ENCODE data around the gene SMIM33. TPM values are rescaled to one million over a fixed set of nuclear protein-coding genes. Genes with fewer than 3 reads are reported as not detected.
A peak's percentile ranks its signal among the peaks of the same experiment; 100 is the strongest.
"Not testable (repeated sequence)": the region's sequence is repeated elsewhere in the genome, so short reads cannot be mapped to it uniquely, and the experiment has no call there.

SMIM33 gene
- total and polyA plus RNA-seq, 2 experiments from 2014 or later = not detected

DNA sequence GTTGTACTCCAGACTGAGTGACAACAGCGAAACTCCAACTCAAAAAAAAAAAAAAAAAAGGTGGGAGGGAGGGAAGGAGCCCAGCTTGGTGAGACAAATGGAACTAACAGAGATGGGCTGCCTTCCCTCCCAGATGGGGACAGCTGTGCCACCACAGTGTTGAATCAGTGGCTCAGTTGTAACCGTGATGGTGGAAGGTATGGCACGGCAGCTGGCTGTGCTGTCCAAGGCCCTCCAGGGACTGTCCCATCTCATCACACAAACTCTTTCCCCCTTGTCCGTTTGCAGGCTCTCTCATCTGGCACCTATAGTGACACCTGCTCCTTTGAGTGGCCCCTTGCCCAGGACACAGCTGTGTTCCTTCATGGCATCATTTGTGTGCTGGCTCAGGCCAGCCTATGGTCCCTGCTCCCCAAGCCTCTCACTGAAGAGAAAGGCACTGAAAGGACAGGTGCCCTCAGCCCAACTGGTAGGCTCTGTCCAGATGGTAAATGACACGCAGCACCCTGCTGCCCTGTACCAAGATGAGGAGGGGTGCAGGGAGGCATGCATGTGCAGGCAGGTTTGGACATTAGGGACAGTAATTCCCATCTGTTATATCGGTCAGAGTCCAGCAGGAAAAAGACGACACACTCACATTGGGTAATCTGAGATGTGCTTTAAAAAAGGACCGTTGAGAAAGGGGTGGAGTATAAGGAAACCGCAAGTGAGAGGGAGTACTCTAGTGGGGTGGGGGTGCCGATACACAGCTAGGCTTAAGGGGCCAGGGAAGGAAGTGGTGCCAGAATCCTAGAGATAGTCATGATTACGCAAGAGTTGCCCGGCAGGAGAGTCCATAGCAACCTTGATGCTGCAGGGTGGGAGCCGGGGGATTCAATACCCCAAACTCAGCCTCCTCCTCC lies 4.3 kb downstream of the SMIM33 start:
- Histone ChIP-seq H3K36me3 (no peaks in the 10 kb centered on the region), H3K4me3 (no peak overlapping the region), H3K9me3 (ENCODE audit: low read depth) (no peaks in the 10 kb centered on the region), H3K27me3 (no peaks in the 10 kb centered on the region), H3K4me1 (ENCODE audit: low read depth) (peaks cover 39% of the 10 kb centered on the region), H3K27ac (peak overlapping the region; percentile 43)
- peak in 1 of 2 donors; percentile 94 for DNase-seq (ENCODE audit: low read depth in 1 of 2, low spot score in 1 of 2)
- no peak for TF ChIP-seq CTCF (IDR thresholded peaks at IDR 0.05; ENCODE audit: low read depth, low read length)

GRCh38 chr5:139475865-139476617 lies 5.2 kb downstream of the SMIM33 start:
- Histone ChIP-seq H3K9me3 (ENCODE audit: low read depth) (no peaks in the 10 kb centered on the region), H3K4me3 (no peak overlapping the region), H3K36me3 (no peaks in the 10 kb centered on the region), H3K27me3 (no peaks in the 10 kb centered on the region), H3K27ac (no peak overlapping the region), H3K4me1 (ENCODE audit: low read depth) (peaks cover 45% of the 10 kb centered on the region)
- no peak for TF ChIP-seq CTCF (IDR thresholded peaks at IDR 0.05; ENCODE audit: low read depth, low read length)
- no peak for DNase-seq (ENCODE audit: low read depth in 1 of 2, low spot score in 1 of 2)

DNA sequence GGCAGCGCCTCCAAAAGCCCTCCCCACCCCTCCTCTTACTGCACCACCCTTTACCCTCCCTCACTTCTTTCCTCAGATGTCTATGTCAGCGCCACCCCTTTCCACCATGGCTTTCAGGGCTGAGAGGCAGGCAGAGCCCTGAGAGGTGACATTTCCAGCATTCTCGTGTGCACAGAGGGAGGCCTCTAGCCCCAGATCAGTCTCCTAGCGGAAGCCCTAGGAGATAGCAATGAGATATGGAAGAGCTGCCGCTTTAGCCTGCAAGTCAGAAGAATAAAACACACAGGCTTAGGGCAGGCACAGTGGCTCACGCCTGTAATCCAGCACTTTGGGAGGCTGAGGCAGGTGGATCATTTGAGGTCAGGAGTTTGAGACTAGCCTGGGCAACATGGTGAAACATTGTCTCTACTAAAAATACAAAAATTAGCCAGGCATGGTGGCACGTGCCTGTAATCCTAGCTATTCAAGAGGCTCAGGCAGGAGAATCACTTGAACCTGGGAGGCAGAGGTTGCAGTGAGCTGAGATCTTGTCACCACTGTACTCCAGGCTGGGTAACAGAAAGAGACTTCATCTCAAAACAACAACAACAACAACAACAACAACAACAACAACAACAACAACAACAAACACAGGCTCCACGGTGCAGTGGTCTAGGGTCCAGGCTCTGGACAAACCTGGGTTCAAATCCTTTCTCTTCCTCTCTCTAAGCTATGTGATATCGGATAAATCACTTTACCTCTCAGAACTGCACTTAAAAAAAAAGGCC lies 8.0 kb downstream of the SMIM33 start:
- H3K4me1 ChIP-seq (ENCODE audit: low read depth) = peaks cover 48% of the 10 kb centered on the region
- not testable (repeated sequence) for H3K36me3 ChIP-seq; H3K4me3 ChIP-seq; H3K9me3 ChIP-seq (ENCODE audit: low read depth); H3K27me3 ChIP-seq
- peak in 1 of 2 donors; percentile 81 for DNase-seq (ENCODE audit: low read depth in 1 of 2, low spot score in 1 of 2)
- H3K27ac ChIP-seq = peak overlapping the region; percentile 83

DNA sequence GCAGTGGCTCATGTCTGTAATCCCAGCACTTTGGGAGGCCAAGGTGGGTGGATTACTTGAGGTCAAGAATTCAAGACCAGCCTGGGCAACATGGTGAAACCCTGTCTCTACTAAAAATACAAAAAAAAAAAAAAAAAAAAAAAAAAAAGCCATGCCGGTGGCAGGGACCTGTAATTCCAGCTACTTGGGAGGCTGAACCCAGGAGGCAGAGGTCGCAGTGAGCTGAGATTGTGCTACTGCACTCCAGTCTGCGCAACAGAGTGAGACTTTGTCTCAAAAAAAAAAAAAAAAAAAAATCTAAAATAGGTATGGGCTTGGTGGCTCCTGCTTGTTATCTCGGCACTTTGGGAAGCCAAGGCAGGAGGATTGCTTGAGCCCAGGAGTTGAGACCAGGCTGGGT lies 8.9 kb downstream of the SMIM33 start:
- H3K4me3 ChIP-seq; DNase-seq (ENCODE audit: low read depth in 1 of 2, low spot score in 1 of 2); H3K36me3 ChIP-seq; H3K9me3 ChIP-seq (ENCODE audit: low read depth); H3K27me3 ChIP-seq: not testable (repeated sequence)
- peaks cover 44% of the 10 kb centered on the region for H3K4me1 ChIP-seq (ENCODE audit: low read depth)
- H3K27ac ChIP-seq = peak overlapping the region; percentile 83

GRCh38 chr5:139481122-139481533 lies 10.3 kb downstream of the SMIM33 start:
- no peaks in the 10 kb centered on the region for H3K9me3 ChIP-seq (ENCODE audit: low read depth)
- peak in 1 of 2 donors; percentile 63 for DNase-seq (ENCODE audit: low read depth in 1 of 2, low spot score in 1 of 2)
- H3K36me3 ChIP-seq = no peaks in the 10 kb centered on the region
- H3K27me3 ChIP-seq = no peaks in the 10 kb centered on the region
- H3K27ac ChIP-seq = peak overlapping the region; percentile 84
- H3K4me1 ChIP-seq (ENCODE audit: low read depth) = peaks cover 41% of the 10 kb centered on the region
- H3K4me3 ChIP-seq = no peak overlapping the region
- TF ChIP-seq CTCF (IDR thresholded peaks at IDR 0.05; ENCODE audit: low read depth, low read length) = no peak

- no peaks in the 10 kb centered on the region for H3K9me3 ChIP-seq (ENCODE audit: low read depth)
- no peaks in the 10 kb centered on the region for H3K36me3 ChIP-seq
- H3K4me1 ChIP-seq (ENCODE audit: low read depth) = peaks cover 46% of the 10 kb centered on the region
- no peak overlapping the region for H3K4me3 ChIP-seq
- TF ChIP-seq CTCF (IDR thresholded peaks at IDR 0.05; ENCODE audit: low read depth, low read length) = peak; percentile 34
- no peaks in the 10 kb centered on the region for H3K27me3 ChIP-seq
- H3K27ac ChIP-seq = peak overlapping the region; percentile 84
- peak in 1 of 2 donors; percentile 52 for DNase-seq (ENCODE audit: low read depth in 1 of 2, low spot score in 1 of 2)
These were observed 10.8 kb downstream of the SMIM33 start for GRCh38 chr5:139481580-139482049.
